ENCODE data around the gene KIF3A.

GRCh38 chr5:132785864-132786263 lies 48.5 kb upstream of the KIF3A start:
- no peak for TF ChIP-seq CTCF (IDR thresholded peaks at IDR 0.05; ENCODE audit: insufficient read depth, low read depth, low read length)
- no peak for TF ChIP-seq EZH2 (IDR thresholded peaks at IDR 0.05; ENCODE audit: insufficient read depth, low read length)

Data from astrocyte (in vitro differentiated cells and primary cell).